Right atrium auricular region (tissue), 2 donors: ENCODE measurements around the gene FAM83E. TPM values are rescaled to one million over a fixed set of nuclear protein-coding genes. Genes with fewer than 3 reads are reported as not detected.

Experiments
- DNase-seq: peaks from one replicate; pipeline ENCODE4 v3.0.0-alpha.2; 2019; ENCODE audit warnings: low spot score
- H3K27ac ChIP-seq, 2 donors: fragments of 200-600 bp; sonication (generic); 1 replicate in 1 of 2; 2 replicates in 1 of 2; pipeline ENCODE4 v1.5.1; 2016 to 2019
- H3K27me3 ChIP-seq, 2 donors: fragments of 200-600 bp; sonication (generic); one replicate each; pipeline versions ENCODE4 v1.5.1 to v1.6.0; 2017 to 2019
- H3K36me3 ChIP-seq: fragments of 200-600 bp; sonication (generic); one replicate; pipeline ENCODE4 v1.5.1; 2016
- H3K4me1 ChIP-seq, 2 donors: fragments of 200-600 bp; sonication (generic); one replicate each; pipeline versions ENCODE4 v1.5.1 to v1.6.0; 2017 to 2019
- H3K4me3 ChIP-seq, 2 donors: fragments of 200-600 bp; sonication (generic); 1 replicate in 1 of 2; 2 replicates in 1 of 2; pipeline ENCODE4 v1.5.1; 2017 to 2019; ENCODE audit warnings: mild to moderate bottlenecking in 1 of 2, moderate library complexity in 1 of 2
- H3K9me3 ChIP-seq, 2 donors: fragments of 200-600 bp; sonication (generic); one replicate each; pipeline ENCODE4 v1.5.1; 2019
- CTCF ChIP-seq, 2 donors: fragments of 200-600 bp; sonication (generic); IDR thresholded peaks; one replicate each; pipeline ENCODE4 v1.5.1; 2019; ENCODE audit warnings: antibody characterized with exemption in 2 of 2
- total RNA-seq, 2 donors: library from RNA; depleted of rRNA; stranded (reverse); fragments of >200 nt; gene quantifications; one replicate each; pipeline ENCODE4 v1.1.0, GENCODE V29; 2016

FAM83E gene
- total RNA-seq, 2 donors from 2014 or later = not detected

- H3K27ac ChIP-seq = peak overlapping the region; percentile 79 to 81
- DNase-seq = peak; percentile 87
These were observed 30.2 kb upstream of the FAM83E start for GRCh38 chr19:48644839-48645619.

GRCh38 chr19:48644355-48644754 is 29.5 kb upstream of the FAM83E start:
- no peak for DNase-seq
- Histone ChIP-seq H3K27ac (no peak overlapping the region), H3K4me3 (no peak overlapping the region), H3K4me1 (peaks cover 0 to 23% of the 10 kb centered on the region in 2 donors), H3K36me3 (no peaks in the 10 kb centered on the region), H3K27me3 (no peaks in the 10 kb centered on the region), H3K9me3 (no peaks in the 10 kb centered on the region)
- no peak for TF ChIP-seq CTCF (IDR thresholded peaks at IDR 0.05)

More at GRCh38 chr19:48644839-48645619, 30.2 kb upstream of the FAM83E start:
- Histone ChIP-seq H3K4me3 (peak overlapping the region; percentile 47 to 57), H3K27me3 (no peaks in the 10 kb centered on the region), H3K36me3 (no peaks in the 10 kb centered on the region), H3K9me3 (no peaks in the 10 kb centered on the region), H3K4me1 (peaks cover 0 to 23% of the 10 kb centered on the region in 2 donors)
- TF ChIP-seq CTCF (IDR thresholded peaks at IDR 0.05) = no peak

- TF ChIP-seq CTCF (IDR thresholded peaks at IDR 0.05) = no peak
These were observed 28.0 kb upstream of the FAM83E start for GRCh38 chr19:48642862-48643261.

GRCh38 chr19:48641850-48642249 is 27.0 kb upstream of the FAM83E start:
- Histone ChIP-seq H3K36me3 (no peaks in the 10 kb centered on the region), H3K9me3 (no peaks in the 10 kb centered on the region), H3K27ac (no peak overlapping the region), H3K4me3 (no peak overlapping the region), H3K27me3 (no peaks in the 10 kb centered on the region), H3K4me1 (peaks cover 0 to 34% of the 10 kb centered on the region in 2 donors)
- DNase-seq = no peak
- TF ChIP-seq CTCF (IDR thresholded peaks at IDR 0.05) = no peak

More at GRCh38 chr19:48642862-48643261, 28.0 kb upstream of the FAM83E start:
- H3K9me3 ChIP-seq = no peaks in the 10 kb centered on the region
- H3K27me3 ChIP-seq = no peaks in the 10 kb centered on the region
- no peak for DNase-seq
- no peak overlapping the region for H3K4me3 ChIP-seq
- H3K4me1 ChIP-seq = peaks cover 0 to 29% of the 10 kb centered on the region in 2 donors
- no peaks in the 10 kb centered on the region for H3K36me3 ChIP-seq
- H3K27ac ChIP-seq = no peak overlapping the region

- Histone ChIP-seq H3K4me1 (peaks cover 0 to 35% of the 10 kb centered on the region in 2 donors), H3K36me3 (no peaks in the 10 kb centered on the region), H3K27me3 (no peaks in the 10 kb centered on the region), H3K27ac (no peak overlapping the region), H3K9me3 (no peaks in the 10 kb centered on the region), H3K4me3 (no peak overlapping the region)
- no peak for TF ChIP-seq CTCF (IDR thresholded peaks at IDR 0.05)
- DNase-seq = no peak
These were observed 24.9 kb upstream of the FAM83E start for GRCh38 chr19:48639483-48640375.
